ENCODE data around the gene ZNF467. TPM values are rescaled to one million over a fixed set of nuclear protein-coding genes. Genes with fewer than 3 reads are reported as not detected.

Gene ZNF467
- total RNA-seq, 1 experiment from 2014 or later, result 11.3 TPM

DNA sequence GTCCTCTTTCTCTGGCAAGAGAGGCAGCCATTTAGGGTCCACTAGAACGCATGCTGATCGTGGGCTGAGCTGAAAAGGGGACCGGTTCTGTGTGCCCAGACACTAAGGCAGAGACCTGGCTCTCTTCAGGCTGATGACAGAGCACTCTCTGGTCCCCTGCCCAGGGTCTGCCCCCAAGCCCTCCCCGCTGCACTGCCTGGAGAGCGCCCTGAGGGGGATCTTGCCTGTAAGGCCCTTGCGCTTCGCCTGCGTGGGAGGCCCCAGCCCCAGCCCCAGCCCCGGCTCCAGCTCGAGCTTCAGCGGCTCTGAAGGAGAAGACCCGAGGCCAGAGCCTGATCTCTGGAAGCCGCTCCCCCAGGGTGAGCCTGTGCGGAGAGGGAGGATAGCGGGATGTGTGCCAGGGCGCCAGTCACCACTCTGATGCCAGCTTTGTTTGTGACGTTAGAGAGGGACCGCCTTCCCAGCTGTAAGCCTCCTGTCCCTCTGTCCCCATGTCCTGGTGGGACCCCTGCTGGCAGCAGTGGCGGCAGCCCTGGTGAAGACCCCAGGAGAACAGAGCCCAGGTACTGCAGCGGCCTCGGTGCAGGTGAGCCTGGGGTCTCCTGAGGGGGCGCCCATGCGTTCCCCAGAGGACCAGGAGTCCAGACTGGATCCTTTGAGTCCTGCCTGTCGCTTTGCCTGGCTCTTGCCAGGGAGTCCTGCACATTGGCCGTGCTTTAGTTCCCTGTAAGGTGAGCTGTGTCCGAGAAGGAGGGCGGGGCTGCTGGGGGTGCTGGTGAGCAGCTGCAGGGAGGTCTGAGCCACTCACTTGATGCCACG, 43.2 kb downstream of the ZNF467 start:
- no peaks in the 10 kb centered on the region for H3K9me3 ChIP-seq (ENCODE audit: control insufficient read depth in 1 of 2, insufficient read depth in 1 of 2, low read depth in 1 of 2, low read length in 2 of 2)
- H3K4me2 ChIP-seq (ENCODE audit: low read length), result no peak overlapping the region
- H4K20me1 ChIP-seq (ENCODE audit: insufficient read depth), result no peaks in the 10 kb centered on the region
- H3K36me3 ChIP-seq (ENCODE audit: control insufficient read depth in 1 of 2, insufficient read depth in 2 of 2, low read length in 2 of 2), result no peaks in the 10 kb centered on the region
- TF ChIP-seq SP1 (IDR thresholded peaks at IDR 0.05; ENCODE audit: low read depth), result no peak
- TF ChIP-seq EZH2 (IDR thresholded peaks at IDR 0.05), result no peak
- TF ChIP-seq, protein P1, sequence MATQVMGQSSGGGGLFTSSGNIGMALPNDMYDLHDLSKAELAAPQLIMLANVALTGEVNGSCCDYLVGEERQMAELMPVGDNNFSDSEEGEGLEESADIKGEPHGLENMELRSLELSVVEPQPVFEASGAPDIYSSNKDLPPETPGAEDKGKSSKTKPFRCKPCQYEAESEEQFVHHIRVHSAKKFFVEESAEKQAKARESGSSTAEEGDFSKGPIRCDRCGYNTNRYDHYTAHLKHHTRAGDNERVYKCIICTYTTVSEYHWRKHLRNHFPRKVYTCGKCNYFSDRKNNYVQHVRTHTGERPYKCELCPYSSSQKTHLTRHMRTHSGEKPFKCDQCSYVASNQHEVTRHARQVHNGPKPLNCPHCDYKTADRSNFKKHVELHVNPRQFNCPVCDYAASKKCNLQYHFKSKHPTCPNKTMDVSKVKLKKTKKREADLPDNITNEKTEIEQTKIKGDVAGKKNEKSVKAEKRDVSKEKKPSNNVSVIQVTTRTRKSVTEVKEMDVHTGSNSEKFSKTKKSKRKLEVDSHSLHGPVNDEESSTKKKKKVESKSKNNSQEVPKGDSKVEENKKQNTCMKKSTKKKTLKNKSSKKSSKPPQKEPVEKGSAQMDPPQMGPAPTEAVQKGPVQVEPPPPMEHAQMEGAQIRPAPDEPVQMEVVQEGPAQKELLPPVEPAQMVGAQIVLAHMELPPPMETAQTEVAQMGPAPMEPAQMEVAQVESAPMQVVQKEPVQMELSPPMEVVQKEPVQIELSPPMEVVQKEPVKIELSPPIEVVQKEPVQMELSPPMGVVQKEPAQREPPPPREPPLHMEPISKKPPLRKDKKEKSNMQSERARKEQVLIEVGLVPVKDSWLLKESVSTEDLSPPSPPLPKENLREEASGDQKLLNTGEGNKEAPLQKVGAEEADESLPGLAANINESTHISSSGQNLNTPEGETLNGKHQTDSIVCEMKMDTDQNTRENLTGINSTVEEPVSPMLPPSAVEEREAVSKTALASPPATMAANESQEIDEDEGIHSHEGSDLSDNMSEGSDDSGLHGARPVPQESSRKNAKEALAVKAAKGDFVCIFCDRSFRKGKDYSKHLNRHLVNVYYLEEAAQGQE (IDR thresholded peaks at IDR 0.05; ENCODE audit: low read depth), result no peak
- TF ChIP-seq SRF (IDR thresholded peaks at IDR 0.05; ENCODE audit: low read depth), result no peak
- TF ChIP-seq, protein P2, sequence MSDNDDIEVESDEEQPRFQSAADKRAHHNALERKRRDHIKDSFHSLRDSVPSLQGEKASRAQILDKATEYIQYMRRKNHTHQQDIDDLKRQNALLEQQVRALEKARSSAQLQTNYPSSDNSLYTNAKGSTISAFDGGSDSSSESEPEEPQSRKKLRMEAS (IDR thresholded peaks at IDR 0.05), result no peak
- TF ChIP-seq, protein P3, sequence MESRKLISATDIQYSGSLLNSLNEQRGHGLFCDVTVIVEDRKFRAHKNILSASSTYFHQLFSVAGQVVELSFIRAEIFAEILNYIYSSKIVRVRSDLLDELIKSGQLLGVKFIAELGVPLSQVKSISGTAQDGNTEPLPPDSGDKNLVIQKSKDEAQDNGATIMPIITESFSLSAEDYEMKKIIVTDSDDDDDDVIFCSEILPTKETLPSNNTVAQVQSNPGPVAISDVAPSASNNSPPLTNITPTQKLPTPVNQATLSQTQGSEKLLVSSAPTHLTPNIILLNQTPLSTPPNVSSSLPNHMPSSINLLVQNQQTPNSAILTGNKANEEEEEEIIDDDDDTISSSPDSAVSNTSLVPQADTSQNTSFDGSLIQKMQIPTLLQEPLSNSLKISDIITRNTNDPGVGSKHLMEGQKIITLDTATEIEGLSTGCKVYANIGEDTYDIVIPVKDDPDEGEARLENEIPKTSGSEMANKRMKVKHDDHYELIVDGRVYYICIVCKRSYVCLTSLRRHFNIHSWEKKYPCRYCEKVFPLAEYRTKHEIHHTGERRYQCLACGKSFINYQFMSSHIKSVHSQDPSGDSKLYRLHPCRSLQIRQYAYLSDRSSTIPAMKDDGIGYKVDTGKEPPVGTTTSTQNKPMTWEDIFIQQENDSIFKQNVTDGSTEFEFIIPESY (IDR thresholded peaks at IDR 0.05; ENCODE audit: extremely low read depth, insufficient replicate concordance, low read length), result no peak
- TF ChIP-seq CBX3 (IDR thresholded peaks at IDR 0.05; ENCODE audit: low read depth), result no peak
- TF ChIP-seq ZNF274 (IDR thresholded peaks at IDR 0.05; ENCODE audit: low read depth, low read length), result no peak
- no peak for TF ChIP-seq YY1 (IDR thresholded peaks at IDR 0.05; ENCODE audit: extremely low read depth, insufficient replicate concordance, low read depth, low read length)
- no peaks in the 10 kb centered on the region for H3K79me2 ChIP-seq (ENCODE audit: insufficient read depth, low read length)
- RAD21 ChIA-PET (ENCODE audit: low non-redundant PET in 1 of 2, low total read pairs in 2 of 2, uncharacterized antibody in 2 of 2, unreplicated experiment in 2 of 2), result no interaction called here
- no peaks in the 10 kb centered on the region for H3K9me2 ChIP-seq (ENCODE audit: insufficient read depth)
- POLR2A ChIA-PET, result no interaction called here
- no peak overlapping the region for H2AFZ ChIP-seq (ENCODE audit: low read depth, low read length, poor library complexity, severe bottlenecking)
- no TSS peak for BruUV-seq (replicated peaks)
- CTCF ChIA-PET, result interaction anchor here (1.3 kb wide), 1 partner anchor 12 kb away, joined by 4 read pairs; no protein-coding TSS in a partner anchor
- no peak for DNase-seq (ENCODE audit: low read depth, low spot score)
- ATAC-seq, result no peak
- H3K4me1 ChIP-seq (ENCODE audit: control insufficient read depth in 1 of 2, insufficient read depth in 2 of 2, low read length in 2 of 2), result no peaks in the 10 kb centered on the region; a peak in 1 of 4 replicates
- no peak overlapping the region for H3K4me3 ChIP-seq (replicated peaks in 1 of 2; ENCODE audit: low read depth in 1 of 2, low read length in 2 of 2)
- H3K9ac ChIP-seq (ENCODE audit: low read length), result no peak overlapping the region
- no peak overlapping the region for H3K27ac ChIP-seq (ENCODE audit: low read depth, low read length)
- intact Hi-C loops (cut with micrococcal nuclease), result no loop called here
- no peaks in the 10 kb centered on the region for H3K27me3 ChIP-seq (ENCODE audit: insufficient read depth, low read length)

Data from HCT116 (cell line).